ENCODE data around the gene SWI5.

GRCh38 chr9:128275198-128276007, 673 bp upstream of the SWI5 start, which contains the start of gene GOLGA2:
- TF ChIP-seq CTCF (conservative IDR thresholded peaks at IDR 0.05; ENCODE audit: low read depth in 2 of 2) (no peak), JUNB (IDR thresholded peaks at IDR 0.05; ENCODE audit: unreplicated experiment) (no peak), ETS1 (IDR thresholded peaks at IDR 0.05) (no peak), REST (IDR thresholded peaks at IDR 0.05; ENCODE audit: unreplicated experiment) (no peak)
